ENCODE results near the gene SMG6.
A peak's percentile ranks its signal among the peaks of the same experiment; 100 is the strongest.

GRCh38 chr17:2244545-2245525 is 58.8 kb downstream of the SMG6 start:
- TF ChIP-seq POLR2A (IDR thresholded peaks at IDR 0.05) (no peak), CTCF (IDR thresholded peaks at IDR 0.05) (peak; percentile 89 to 97 (median 96)), EP300 (IDR thresholded peaks at IDR 0.05) (peak in 1 of 4 donors; percentile 65)

All from upper lobe of left lung (tissue), 4 donors.